Measurements from ENCODE around the gene ZNF845. TPM values are rescaled to one million over a fixed set of nuclear protein-coding genes. Genes with fewer than 3 reads are reported as not detected.
A peak's percentile ranks its signal among the peaks of the same experiment; 100 is the strongest.
"Not testable (repeated sequence)": the region's sequence is repeated elsewhere in the genome, so short reads cannot be mapped to it uniquely, and the experiment has no call there.

ZNF845 gene
- total RNA-seq, 2 experiments from 2014 or later: 9.9 to 10.0 TPM

- Mint-ChIP-seq H3K36me3 (ENCODE audit: low read depth) (peaks cover 31% of the 10 kb centered on the region), H3K4me3 (no peak overlapping the region), H3K9me3 (peaks cover 58% of the 10 kb centered on the region), H3K4me1 (no peaks in the 10 kb centered on the region), H3K27ac (no peak overlapping the region), H3K27me3 (no peaks in the 10 kb centered on the region)
- ChIA-PET POLR2A (interaction anchor here (0.6 kb wide), 1 partner anchor 9 kb away, joined by 4 read pairs; no protein-coding TSS in a partner anchor), CTCF (no interaction called here)
- no peak for DNase-seq
Measured at GRCh38 chr19:53357821-53358581, 24.5 kb downstream of the ZNF845 start.

DNA sequence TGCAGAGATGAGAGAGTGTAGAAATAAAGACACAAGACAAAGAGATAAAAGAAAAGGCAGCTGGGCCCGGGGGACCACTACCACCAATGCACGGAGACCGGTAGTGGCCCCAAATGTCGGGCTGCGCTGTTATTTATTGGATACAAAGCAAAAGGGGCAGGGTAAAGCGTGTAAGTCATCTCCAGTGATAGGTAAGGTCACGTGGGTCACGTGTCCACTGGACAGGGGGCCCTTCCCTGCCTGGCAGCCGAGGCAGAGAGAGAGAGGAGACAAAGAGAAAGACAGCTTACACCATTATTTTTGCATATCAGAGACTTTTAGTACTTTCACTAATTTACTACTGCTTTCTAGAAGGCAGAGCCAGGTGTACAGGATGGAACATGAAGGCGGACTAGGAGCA lies 26.5 kb downstream of the ZNF845 start:
- CTCF ChIA-PET, H3K27me3 Mint-ChIP-seq, POLR2A ChIA-PET, H3K4me1 Mint-ChIP-seq, DNase-seq, H3K4me3 Mint-ChIP-seq, H3K27ac Mint-ChIP-seq: not testable (repeated sequence)
- Mint-ChIP-seq H3K36me3 (ENCODE audit: low read depth) (peaks cover 19% of the 10 kb centered on the region), H3K9me3 (peaks cover 51% of the 10 kb centered on the region)

DNA sequence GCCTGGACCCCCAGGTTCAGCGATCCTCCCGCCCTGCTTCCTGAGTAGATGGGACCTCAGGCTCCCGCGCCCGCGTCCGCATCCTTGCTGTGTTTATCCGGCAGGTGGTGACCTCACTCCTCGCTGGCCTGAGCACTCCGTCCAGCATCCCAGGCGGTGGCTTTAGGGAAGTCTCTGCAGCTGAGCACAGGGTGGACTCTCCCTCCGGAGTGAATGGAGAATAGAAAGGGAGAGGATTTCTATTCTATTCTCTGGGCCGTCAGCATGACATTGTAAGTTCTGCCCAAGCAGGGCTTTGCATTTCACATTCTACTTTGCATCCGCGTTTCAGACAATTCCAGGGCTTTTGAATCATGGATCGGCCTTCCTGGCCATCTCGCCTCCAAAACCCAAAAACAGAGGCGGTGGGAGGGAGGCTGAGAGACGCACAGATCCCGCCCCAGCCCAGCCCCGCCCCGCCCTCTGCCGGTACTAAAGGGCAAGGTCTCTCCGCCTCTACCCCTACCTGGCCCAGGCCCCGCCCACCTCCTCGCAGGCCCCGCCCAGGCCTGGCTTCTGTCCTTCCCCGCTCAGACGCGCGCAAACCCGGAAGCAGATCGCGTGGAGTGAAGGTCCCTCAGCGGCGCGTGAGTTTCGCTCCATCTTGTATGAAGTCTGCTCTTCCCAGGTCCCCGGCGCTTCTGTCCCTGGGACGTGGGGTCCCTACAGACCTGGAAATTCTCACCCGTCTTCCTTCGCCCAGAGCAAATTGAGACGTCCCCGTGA lies 31.8 kb downstream of the ZNF845 start, which contains the start of gene ZNF525:
Gene ZNF525, plus strand, starts transcription at position 572 of the 765 bp plus-strand sequence. CDS start 6,577 bp downstream, outside the sequence.
- peak within 1 kb of the TSS; percentile 88 for H3K4me3 Mint-ChIP-seq
- peaks cover 28% of the 10 kb centered on the region for H3K36me3 Mint-ChIP-seq (ENCODE audit: low read depth)
- CTCF ChIA-PET: no interaction called here
- peak; percentile 96 for DNase-seq
- H3K27me3 Mint-ChIP-seq: no peaks in the 10 kb centered on the region
- peak within 1 kb of the TSS; percentile 78 for H3K27ac Mint-ChIP-seq
- peaks cover 16% of the 10 kb centered on the region for H3K4me1 Mint-ChIP-seq
- POLR2A ChIA-PET: interaction anchor here (0.6 kb wide), 1 partner anchor 203 kb away, joined by 3 read pairs; no protein-coding TSS in a partner anchor
- H3K9me3 Mint-ChIP-seq: peaks cover 42% of the 10 kb centered on the region

DNA sequence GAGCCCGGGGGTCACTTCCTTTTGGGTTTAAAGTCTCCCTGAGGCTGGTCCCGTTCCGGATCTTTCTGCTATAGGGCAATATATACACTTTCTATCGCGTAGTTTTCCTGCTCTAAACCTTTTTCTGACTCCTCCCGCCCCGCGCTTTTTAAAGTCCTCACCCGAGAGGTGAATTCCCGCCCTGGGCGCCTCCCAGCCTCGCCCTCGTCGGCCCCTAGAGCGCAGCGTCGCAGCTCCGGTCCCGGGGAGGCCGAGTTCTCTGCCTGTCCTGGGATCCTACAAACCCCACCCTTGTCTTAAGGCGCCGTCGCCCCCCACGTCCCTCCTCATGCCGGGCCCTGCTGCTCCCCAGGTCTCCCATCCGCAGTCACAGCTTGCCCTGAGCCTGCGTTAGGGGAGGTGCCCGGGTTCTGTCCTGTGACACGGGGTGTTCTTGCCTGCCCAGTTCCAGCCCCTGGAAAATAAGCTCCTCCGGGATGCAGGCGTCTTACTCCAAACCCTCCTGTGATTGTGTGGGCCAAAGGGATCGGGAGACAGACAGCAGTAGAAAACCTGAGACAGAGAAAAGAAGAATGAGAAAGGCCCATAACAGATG lies 32.4 kb downstream of the ZNF845 start:
- POLR2A ChIA-PET: interaction anchor here (0.7 to 1.8 kb wide), 2 partner anchors 168 to 277 kb away, joined by 3 to 5 read pairs; no protein-coding TSS in a partner anchor
- H3K4me1 Mint-ChIP-seq: peaks cover 16% of the 10 kb centered on the region
- peaks cover 44% of the 10 kb centered on the region for H3K9me3 Mint-ChIP-seq
- peaks cover 35% of the 10 kb centered on the region for H3K36me3 Mint-ChIP-seq (ENCODE audit: low read depth)
- peak overlapping the region; percentile 78 for H3K27ac Mint-ChIP-seq
- CTCF ChIA-PET: no interaction called here
- DNase-seq: no peak
- H3K4me3 Mint-ChIP-seq: peak overlapping the region; percentile 88
- H3K27me3 Mint-ChIP-seq: no peaks in the 10 kb centered on the region

- no peak overlapping the region for H3K4me3 Mint-ChIP-seq
- ChIA-PET POLR2A (no interaction called here), CTCF (no interaction called here)
- peaks cover 2% of the 10 kb centered on the region for H3K4me1 Mint-ChIP-seq
- no peak overlapping the region for H3K27ac Mint-ChIP-seq
- peaks cover 43% of the 10 kb centered on the region for H3K9me3 Mint-ChIP-seq
- DNase-seq: no peak
- H3K27me3 Mint-ChIP-seq: no peaks in the 10 kb centered on the region
- H3K36me3 Mint-ChIP-seq (ENCODE audit: low read depth): peaks cover 72% of the 10 kb centered on the region
Measured at GRCh38 chr19:53372196-53372595, 38.6 kb downstream of the ZNF845 start.

DNA sequence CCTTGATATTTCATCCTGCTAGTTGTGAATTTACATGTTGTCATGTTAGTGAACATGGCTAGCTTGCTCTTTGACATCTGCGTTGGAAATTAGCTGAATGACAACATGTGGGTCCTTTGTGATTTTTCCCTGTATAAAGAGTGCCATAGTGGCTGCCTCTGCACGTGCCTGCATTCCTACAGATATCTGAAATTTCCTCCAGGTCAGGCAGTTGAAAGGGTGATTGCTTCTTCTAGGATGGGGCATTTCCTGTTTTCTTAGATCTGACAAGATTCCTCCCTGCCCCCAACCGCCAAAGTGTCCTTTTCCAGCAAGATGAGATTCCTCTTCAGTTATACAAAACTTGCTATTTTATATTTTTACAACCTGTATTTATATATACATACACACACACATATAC lies 40.7 kb downstream of the ZNF845 start:
- Mint-ChIP-seq H3K27ac (no peak overlapping the region), H3K36me3 (ENCODE audit: low read depth) (peaks cover 81% of the 10 kb centered on the region), H3K4me3 (no peak overlapping the region), H3K9me3 (peaks cover 39% of the 10 kb centered on the region), H3K27me3 (no peaks in the 10 kb centered on the region), H3K4me1 (no peaks in the 10 kb centered on the region)
- CTCF ChIA-PET: interaction anchor here (0.5 kb wide), 1 partner anchor 371 kb away, joined by 4 read pairs; no protein-coding TSS in a partner anchor
- POLR2A ChIA-PET: no interaction called here
- DNase-seq: no peak

GRCh38 chr19:53374743-53375142 lies 41.2 kb downstream of the ZNF845 start:
- H3K27ac Mint-ChIP-seq: no peak overlapping the region
- no peak for DNase-seq
- H3K36me3 Mint-ChIP-seq (ENCODE audit: low read depth): peaks cover 85% of the 10 kb centered on the region
- no peaks in the 10 kb centered on the region for H3K27me3 Mint-ChIP-seq
- ChIA-PET CTCF (no interaction called here), POLR2A (no interaction called here)
- peaks cover 41% of the 10 kb centered on the region for H3K9me3 Mint-ChIP-seq
- no peaks in the 10 kb centered on the region for H3K4me1 Mint-ChIP-seq
- H3K4me3 Mint-ChIP-seq: no peak overlapping the region

DNA sequence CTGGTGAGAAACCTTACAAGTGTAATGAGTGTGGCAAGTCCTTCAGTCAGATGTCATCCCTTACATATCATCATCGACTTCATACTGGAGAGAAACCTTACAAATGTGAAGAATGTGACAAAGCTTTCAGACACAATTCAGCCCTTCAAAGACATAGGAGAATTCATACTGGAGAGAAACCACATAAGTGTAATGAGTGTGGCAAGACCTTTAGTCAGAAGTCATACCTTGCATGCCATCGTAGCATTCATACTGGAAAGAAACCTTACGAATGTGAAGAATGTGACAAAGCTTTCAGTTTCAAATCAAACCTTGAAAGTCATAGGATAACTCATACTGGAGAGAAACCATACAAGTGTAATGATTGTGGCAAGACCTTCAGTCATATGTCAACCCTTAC lies 47.8 kb downstream of the ZNF845 start:
- H3K36me3 Mint-ChIP-seq (ENCODE audit: low read depth): peaks cover 88% of the 10 kb centered on the region
- DNase-seq: no peak
- no peak overlapping the region for H3K27ac Mint-ChIP-seq
- peaks cover 69% of the 10 kb centered on the region for H3K9me3 Mint-ChIP-seq
- no peaks in the 10 kb centered on the region for H3K4me1 Mint-ChIP-seq
- CTCF ChIA-PET: no interaction called here
- no peaks in the 10 kb centered on the region for H3K27me3 Mint-ChIP-seq
- no peak overlapping the region for H3K4me3 Mint-ChIP-seq
- POLR2A ChIA-PET: no interaction called here

DNA sequence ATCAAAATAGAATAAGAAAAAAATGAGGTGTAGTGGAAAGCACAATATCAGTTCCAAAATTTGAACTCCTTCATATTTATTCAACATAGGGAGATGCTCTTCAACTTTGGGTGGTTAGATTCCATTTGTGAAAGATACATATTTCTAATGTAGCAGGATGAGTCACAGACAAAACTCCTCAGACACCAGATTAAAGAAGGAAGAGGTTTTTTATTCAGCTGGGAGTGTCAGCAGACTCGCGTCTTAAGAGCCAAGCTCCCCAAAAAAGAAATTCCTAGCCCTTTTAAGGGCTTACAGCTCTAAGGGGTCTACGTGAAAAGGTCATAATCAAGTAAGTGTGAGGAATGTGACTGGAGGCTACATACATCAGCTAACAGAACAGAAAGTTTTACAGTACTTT lies 54.6 kb downstream of the ZNF845 start:
- ChIA-PET POLR2A (interaction anchor here (1.3 kb wide), 1 partner anchor 44 kb away, joined by 4 read pairs; the partner anchor contains the start of gene ZNF761), CTCF (no interaction called here)
- Mint-ChIP-seq H3K36me3 (ENCODE audit: low read depth) (peaks cover 46% of the 10 kb centered on the region), H3K9me3 (peaks cover 59% of the 10 kb centered on the region), H3K27ac (no peak overlapping the region), H3K4me3 (no peak overlapping the region), H3K27me3 (no peaks in the 10 kb centered on the region), H3K4me1 (no peaks in the 10 kb centered on the region)
- DNase-seq: no peak

- H3K36me3 Mint-ChIP-seq (ENCODE audit: low read depth): peaks cover 43% of the 10 kb centered on the region
Measured at GRCh38 chr19:53388904-53389303, 55.4 kb downstream of the ZNF845 start.

GRCh38 chr19:53389571-53389970 lies 56.0 kb downstream of the ZNF845 start:
- POLR2A ChIA-PET: interaction anchor here (1.3 kb wide), 1 partner anchor 42 kb away, joined by 4 read pairs; the partner anchor contains the start of gene ZNF761
- peaks cover 55% of the 10 kb centered on the region for H3K9me3 Mint-ChIP-seq

More at GRCh38 chr19:53388904-53389303, 55.4 kb downstream of the ZNF845 start:
- Mint-ChIP-seq H3K27me3 (no peaks in the 10 kb centered on the region), H3K27ac (no peak overlapping the region), H3K9me3 (peaks cover 58% of the 10 kb centered on the region), H3K4me3 (no peak overlapping the region), H3K4me1 (peaks cover 1% of the 10 kb centered on the region)
- no peak for DNase-seq
- ChIA-PET CTCF (no interaction called here), POLR2A (interaction anchor here (1.3 kb wide), 1 partner anchor 43 kb away, joined by 4 read pairs; the partner anchor contains the start of gene ZNF761)

DNA sequence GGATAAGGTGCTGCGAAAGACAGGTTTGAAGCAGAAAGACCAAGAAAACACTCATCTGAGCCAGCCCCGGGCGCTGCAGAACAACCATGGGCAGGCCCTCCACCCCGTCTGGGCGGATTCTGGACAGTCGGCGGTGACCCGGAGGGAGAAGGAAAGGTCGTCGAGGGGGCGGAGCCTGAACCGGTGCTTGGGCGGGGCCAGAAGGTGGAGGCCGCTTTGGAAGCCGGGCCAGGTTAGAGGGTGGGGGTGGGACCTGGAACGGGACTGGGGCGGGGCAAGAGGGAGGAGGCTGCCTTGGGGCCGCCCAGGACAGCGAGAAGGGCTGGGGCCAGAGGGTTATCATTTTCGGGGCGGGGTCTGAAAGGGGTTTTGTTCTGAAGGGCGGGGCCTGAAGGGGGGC lies 56.4 kb downstream of the ZNF845 start:
- Mint-ChIP-seq H3K9me3 (peaks cover 51% of the 10 kb centered on the region), H3K4me1 (peaks cover 6% of the 10 kb centered on the region), H3K36me3 (ENCODE audit: low read depth) (peaks cover 41% of the 10 kb centered on the region), H3K4me3 (no peak overlapping the region), H3K27me3 (no peaks in the 10 kb centered on the region), H3K27ac (no peak overlapping the region)
- CTCF ChIA-PET: no interaction called here
- no peak for DNase-seq
- POLR2A ChIA-PET: no interaction called here

More at GRCh38 chr19:53389571-53389970, 56.0 kb downstream of the ZNF845 start:
- Mint-ChIP-seq H3K27me3 (no peaks in the 10 kb centered on the region), H3K4me1 (peaks cover 3% of the 10 kb centered on the region), H3K36me3 (ENCODE audit: low read depth) (peaks cover 42% of the 10 kb centered on the region), H3K27ac (no peak overlapping the region), H3K4me3 (no peak overlapping the region)
- DNase-seq: no peak
- CTCF ChIA-PET: no interaction called here

DNA sequence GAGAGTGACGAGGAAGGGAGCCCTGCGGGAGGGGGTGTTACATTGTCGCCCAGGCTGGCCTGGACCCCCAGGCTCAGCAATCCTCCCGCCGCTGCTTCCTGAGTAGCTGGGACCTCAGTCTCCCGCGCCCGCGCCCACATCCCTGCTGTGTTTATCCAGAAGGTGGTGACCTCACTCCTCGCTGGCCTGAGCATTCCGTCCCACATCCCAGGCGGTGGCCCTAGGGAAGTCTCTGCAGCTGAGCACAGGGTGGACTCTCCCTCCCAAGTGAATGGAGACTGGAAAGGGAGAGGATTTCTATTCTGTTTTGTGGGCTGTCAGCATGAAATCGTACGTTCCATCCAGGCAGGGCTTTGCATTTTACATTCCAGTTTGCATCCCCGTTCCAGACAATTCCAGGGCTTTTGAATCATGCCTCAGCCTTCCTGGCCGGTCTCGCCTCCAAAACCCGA lies 61.0 kb downstream of the ZNF845 start:
- Mint-ChIP-seq H3K27ac (peak overlapping the region; percentile 74), H3K4me1 (peaks cover 20% of the 10 kb centered on the region), H3K27me3 (no peaks in the 10 kb centered on the region), H3K4me3 (peak overlapping the region; percentile 89), H3K9me3 (peaks cover 30% of the 10 kb centered on the region), H3K36me3 (ENCODE audit: low read depth) (peaks cover 45% of the 10 kb centered on the region)
- CTCF ChIA-PET: no interaction called here
- POLR2A ChIA-PET: interaction anchor here (0.6 to 1.9 kb wide), 6 partner anchors 27 to 431 kb away, joined by 3 to 9 read pairs (median 4); partner anchors contain the start of gene ZNF816
- DNase-seq: peak; percentile 15
